Vagina (tissue), 2 donors: ENCODE results near the gene A2M. TPM values are rescaled to one million over a fixed set of nuclear protein-coding genes. Genes with fewer than 3 reads are reported as not detected.

Source experiments
- DNase-seq, 2 donors: peaks; one replicate each; pipeline ENCODE4 v3.0.0-alpha.2; 2017; ENCODE audit errors: extremely low spot score in 2 of 2
- H3K27ac ChIP-seq: fragments of 200-600 bp; sonication (generic); one replicate; pipeline ENCODE4 v1.5.1; 2019
- H3K27me3 ChIP-seq: fragments of 200-600 bp; sonication (generic); one replicate; pipeline ENCODE4 v1.5.1; 2019
- H3K36me3 ChIP-seq, 2 donors: fragments of 200-600 bp; sonication (generic); one replicate each; pipeline ENCODE4 v1.5.1; 2017 to 2019
- H3K4me1 ChIP-seq: fragments of 200-600 bp; sonication (generic); one replicate; pipeline ENCODE4 v1.5.1; 2019
- H3K4me3 ChIP-seq, 2 donors: fragments of 200-600 bp; sonication (generic); 1 replicate in 1 of 2; 2 replicates in 1 of 2; pipeline ENCODE4 v1.5.1; 2016 to 2019
- H3K9me3 ChIP-seq: fragments of 200-600 bp; sonication (generic); one replicate; pipeline ENCODE4 v1.5.1; 2019
- POLR2A ChIP-seq, 2 donors: fragments of 450-650 bp; IDR thresholded peaks; one replicate each; pipeline ENCODE4 v1.6.1; 2017; ENCODE audit warnings: antibody characterized with exemption in 2 of 2, mild to moderate bottlenecking in 2 of 2, moderate library complexity in 2 of 2
- POLR2AphosphoS5 ChIP-seq, 2 donors: sonication (generic); formaldehyde crosslinking; IDR thresholded peaks; one replicate each; pipeline ENCODE4 v1.9.0; 2017; ENCODE audit warnings: antibody characterized with exemption in 2 of 2, mild to moderate bottlenecking in 2 of 2, low read depth in 1 of 2; ENCODE audit not compliant: insufficient read depth in 1 of 2
- intact Hi-C: fragments of 100-400 bp; cut with DNase I; formaldehyde crosslinking; loops from one replicate; pipeline ENCODE4 v1.15.1; 2023
- total RNA-seq: library from RNA; depleted of rRNA; stranded (reverse); fragments of >200 nt; gene quantifications from one replicate; pipeline ENCODE4 v1.2.3, GENCODE V29; 2016
- TF ChIP-seq, protein P1 (sequence below), 3 experiments: fragments of 450-650 bp in 2 of 3; fragments of 200-600 bp in 1 of 3; sonication (generic) in 1 of 3; IDR thresholded peaks; one replicate each; pipeline ENCODE4 v1.5.1; 2017 to 2019; ENCODE audit warnings: antibody characterized with exemption in 3 of 3, mild to moderate bottlenecking in 2 of 3, moderate library complexity in 2 of 3

Gene A2M
- total RNA-seq, 1 donor from 2014 or later: 274 TPM

DNA sequence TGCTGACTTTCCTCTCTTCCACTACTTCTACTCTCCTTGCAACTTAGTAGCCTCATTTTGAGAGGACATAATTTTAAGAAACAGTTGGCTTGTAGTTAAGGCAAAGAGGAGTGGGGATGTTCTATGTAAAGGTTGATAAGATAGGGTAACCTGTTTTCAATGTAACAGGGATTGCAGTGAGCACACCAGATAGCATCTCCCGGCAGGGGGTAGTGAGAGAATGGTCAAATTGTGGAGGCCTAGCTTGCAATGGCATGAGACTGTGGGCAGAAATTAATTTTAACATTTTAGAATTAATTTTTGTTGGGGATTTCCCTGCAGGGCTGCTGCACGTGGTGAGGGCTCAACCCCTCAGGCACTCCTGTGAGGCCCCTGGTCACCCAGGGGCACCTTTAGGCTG is 84.9 kb downstream of the A2M start:
- Histone ChIP-seq H3K9me3 (no peaks in the 10 kb centered on the region), H3K36me3 (no peaks in the 10 kb centered on the region), H3K27me3 (no peaks in the 10 kb centered on the region), H3K4me1 (no peaks in the 10 kb centered on the region), H3K27ac (no peak overlapping the region), H3K4me3 (no peak overlapping the region)
- TF ChIP-seq, protein P1, sequence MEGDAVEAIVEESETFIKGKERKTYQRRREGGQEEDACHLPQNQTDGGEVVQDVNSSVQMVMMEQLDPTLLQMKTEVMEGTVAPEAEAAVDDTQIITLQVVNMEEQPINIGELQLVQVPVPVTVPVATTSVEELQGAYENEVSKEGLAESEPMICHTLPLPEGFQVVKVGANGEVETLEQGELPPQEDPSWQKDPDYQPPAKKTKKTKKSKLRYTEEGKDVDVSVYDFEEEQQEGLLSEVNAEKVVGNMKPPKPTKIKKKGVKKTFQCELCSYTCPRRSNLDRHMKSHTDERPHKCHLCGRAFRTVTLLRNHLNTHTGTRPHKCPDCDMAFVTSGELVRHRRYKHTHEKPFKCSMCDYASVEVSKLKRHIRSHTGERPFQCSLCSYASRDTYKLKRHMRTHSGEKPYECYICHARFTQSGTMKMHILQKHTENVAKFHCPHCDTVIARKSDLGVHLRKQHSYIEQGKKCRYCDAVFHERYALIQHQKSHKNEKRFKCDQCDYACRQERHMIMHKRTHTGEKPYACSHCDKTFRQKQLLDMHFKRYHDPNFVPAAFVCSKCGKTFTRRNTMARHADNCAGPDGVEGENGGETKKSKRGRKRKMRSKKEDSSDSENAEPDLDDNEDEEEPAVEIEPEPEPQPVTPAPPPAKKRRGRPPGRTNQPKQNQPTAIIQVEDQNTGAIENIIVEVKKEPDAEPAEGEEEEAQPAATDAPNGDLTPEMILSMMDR (IDR thresholded peaks at IDR 0.05): no peak
- TF ChIP-seq POLR2A (IDR thresholded peaks at IDR 0.05) (no peak), POLR2AphosphoS5 (IDR thresholded peaks at IDR 0.05; ENCODE audit: insufficient read depth in 1 of 2, low read depth in 1 of 2) (no peak)
- DNase-seq: no peak
- intact Hi-C loops: no loop called here

DNA sequence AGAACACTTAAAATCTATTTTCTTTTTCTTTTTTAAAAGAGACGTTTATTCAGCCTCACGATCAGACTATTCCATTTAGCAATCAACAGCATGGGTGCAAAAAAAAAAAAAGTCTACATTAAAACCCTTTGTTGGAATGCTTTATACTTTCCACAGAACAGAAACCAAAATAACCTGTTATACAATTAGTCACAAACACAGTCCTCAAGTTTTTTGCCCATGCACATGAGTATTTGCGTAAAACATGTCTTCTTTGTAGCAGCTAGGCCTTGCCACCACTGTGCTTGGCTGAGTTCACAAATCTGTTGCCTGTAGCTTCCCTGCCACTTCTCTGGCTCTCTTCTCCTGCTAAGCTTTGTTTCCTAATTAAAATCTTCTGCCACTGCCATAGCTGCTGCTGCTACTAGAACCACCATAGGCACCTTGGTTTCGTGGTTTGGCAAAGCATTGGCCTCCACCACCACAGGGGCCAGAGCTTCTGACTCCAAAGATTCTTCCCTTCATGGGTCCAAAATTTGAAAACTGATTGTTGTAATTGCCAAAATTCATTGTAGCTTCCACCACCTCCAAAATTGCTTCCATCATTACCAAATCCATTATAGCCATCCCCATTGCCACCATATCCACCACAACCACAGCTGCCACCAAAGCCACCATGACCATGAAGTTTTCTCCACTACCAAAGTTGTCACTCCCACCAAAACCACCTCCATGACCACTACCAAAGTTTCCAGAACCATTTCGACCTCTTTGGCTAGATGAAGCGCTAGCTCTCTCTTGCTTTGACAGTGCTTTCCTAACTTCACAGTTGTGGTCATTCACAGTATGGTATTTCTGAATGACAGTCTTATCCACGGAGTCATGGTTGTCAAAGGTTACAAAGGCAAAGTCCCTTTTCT is 88.3 kb downstream of the A2M start:
- H3K4me1 ChIP-seq: no peaks in the 10 kb centered on the region
- no peaks in the 10 kb centered on the region for H3K9me3 ChIP-seq
- DNase-seq: no peak
- no peaks in the 10 kb centered on the region for H3K36me3 ChIP-seq
- H3K27me3 ChIP-seq: no peaks in the 10 kb centered on the region
- TF ChIP-seq POLR2AphosphoS5 (IDR thresholded peaks at IDR 0.05; ENCODE audit: insufficient read depth in 1 of 2, low read depth in 1 of 2) (no peak), POLR2A (IDR thresholded peaks at IDR 0.05) (no peak)
- TF ChIP-seq, protein P1 (IDR thresholded peaks at IDR 0.05): no peak
- no peak overlapping the region for H3K27ac ChIP-seq
- H3K4me3 ChIP-seq: no peak overlapping the region
- intact Hi-C loops: no loop called here

DNA sequence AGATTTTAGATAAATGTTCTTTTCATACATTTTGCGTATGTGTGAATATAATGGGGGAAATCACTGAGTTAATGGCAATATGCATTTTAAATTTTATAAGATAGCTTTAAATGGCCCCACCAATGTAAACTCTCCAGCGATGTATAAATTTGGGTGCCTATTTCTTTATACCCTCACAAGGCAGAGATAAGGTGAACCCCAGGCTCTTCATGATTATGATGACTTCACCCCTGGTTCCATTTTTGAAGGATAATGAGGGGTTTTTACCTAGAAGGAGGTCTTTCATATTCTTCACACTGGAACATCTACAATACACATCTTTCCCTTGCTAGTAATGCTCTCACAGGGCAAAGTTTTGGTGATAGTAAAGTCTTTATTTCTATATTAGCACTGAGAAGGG is 91.2 kb downstream of the A2M start:
- no peaks in the 10 kb centered on the region for H3K4me1 ChIP-seq
- intact Hi-C loops: no loop called here
- no peak overlapping the region for H3K27ac ChIP-seq
- H3K27me3 ChIP-seq: no peaks in the 10 kb centered on the region
- no peaks in the 10 kb centered on the region for H3K36me3 ChIP-seq
- no peak for DNase-seq
- H3K4me3 ChIP-seq: no peak overlapping the region
- no peaks in the 10 kb centered on the region for H3K9me3 ChIP-seq
- no peak for TF ChIP-seq POLR2AphosphoS5 (IDR thresholded peaks at IDR 0.05; ENCODE audit: insufficient read depth in 1 of 2, low read depth in 1 of 2)
- TF ChIP-seq POLR2A (IDR thresholded peaks at IDR 0.05): no peak
- TF ChIP-seq, protein P1 (IDR thresholded peaks at IDR 0.05): no peak

DNA sequence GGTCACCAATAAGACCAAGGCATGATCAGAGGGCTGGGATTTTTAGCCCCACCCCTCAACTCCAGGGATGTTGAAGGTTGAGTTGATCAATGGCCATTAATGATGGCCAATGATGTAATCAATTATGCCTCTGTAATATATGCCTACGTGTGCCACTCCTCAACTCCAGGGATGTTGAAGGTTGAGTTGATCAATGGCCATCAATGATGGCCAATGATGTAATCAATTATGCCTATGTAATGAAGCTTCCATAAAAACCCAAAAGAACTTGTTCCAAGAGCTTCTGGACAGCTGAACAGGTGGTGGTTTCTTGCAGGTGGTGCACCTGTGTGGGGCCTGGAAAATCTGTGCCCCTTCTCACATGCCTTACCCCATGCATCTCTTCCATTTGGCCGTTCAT is 93.1 kb downstream of the A2M start:
- Histone ChIP-seq H3K27ac (no peak overlapping the region), H3K36me3 (no peaks in the 10 kb centered on the region), H3K4me1 (no peaks in the 10 kb centered on the region), H3K27me3 (no peaks in the 10 kb centered on the region), H3K9me3 (no peaks in the 10 kb centered on the region), H3K4me3 (no peak overlapping the region)
- intact Hi-C loops: no loop called here
- no peak for DNase-seq
- TF ChIP-seq POLR2AphosphoS5 (IDR thresholded peaks at IDR 0.05; ENCODE audit: insufficient read depth in 1 of 2, low read depth in 1 of 2) (no peak), POLR2A (IDR thresholded peaks at IDR 0.05) (no peak)
- TF ChIP-seq, protein P1 (IDR thresholded peaks at IDR 0.05): no peak

Other genes starting within 250 kb of the A2M start
- gene PHC1, start 201.4 kb downstream of the A2M start, total RNA-seq: 46.4 TPM
- 98.0 TPM for gene M6PR, start 166.3 kb downstream of the A2M start, total RNA-seq
- 3.7 TPM for gene KLRG1, start 126.4 kb downstream of the A2M start, total RNA-seq
- not detected for gene PZP, start 92.5 kb upstream of the A2M start, total RNA-seq